ENCODE data around the gene FADS3. TPM values are rescaled to one million over a fixed set of nuclear protein-coding genes. Genes with fewer than 3 reads are reported as not detected.
A peak's percentile ranks its signal among the peaks of the same experiment; 100 is the strongest.

The FADS3 gene
- total and polyA plus RNA-seq, 9 of the 15 experiments (the other 6 are each of a cell fraction or from before 2014, with no cell fraction given), result 0.97 to 148 (median 92.7) TPM

DNA sequence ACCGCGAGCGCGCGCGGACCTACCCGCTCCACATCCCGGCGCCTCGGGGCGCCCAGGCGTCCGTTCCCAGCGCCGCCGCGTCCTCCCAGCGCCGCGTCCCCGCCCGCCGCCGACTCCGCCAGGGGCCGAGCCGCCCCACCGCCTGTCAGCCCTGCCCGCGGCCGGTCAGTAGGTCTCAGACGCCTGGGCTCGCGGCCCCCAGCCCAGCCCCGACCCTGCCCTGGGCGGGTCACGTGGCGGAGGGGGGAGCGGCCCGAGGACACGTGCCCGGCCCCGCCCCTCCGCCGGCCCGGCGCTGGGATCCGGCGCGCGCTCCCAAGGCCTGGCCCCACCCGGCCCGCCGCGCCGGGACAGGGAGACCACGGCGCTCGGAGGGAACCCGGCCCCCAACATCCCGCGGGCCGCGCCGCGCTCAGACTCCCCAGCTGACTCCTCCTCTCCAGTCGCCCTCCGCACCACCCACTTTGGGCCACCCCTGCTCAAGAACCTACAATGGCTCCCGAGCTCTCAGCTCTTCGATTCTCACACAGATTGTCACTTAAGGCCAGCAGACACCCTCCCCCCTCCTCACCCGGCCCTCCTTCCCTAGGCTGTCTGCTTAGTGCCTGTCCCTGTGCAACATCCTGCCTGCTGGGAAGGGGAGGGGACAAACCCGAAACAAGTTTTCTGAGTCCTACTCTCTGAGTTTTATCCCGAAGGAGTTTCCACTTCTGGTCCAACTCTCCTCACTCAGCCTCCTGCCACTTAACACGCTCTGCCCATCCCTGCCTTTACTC, 26.2 kb upstream of the FADS3 start, which contains the start of gene RAB3IL1 (continued):
- TF ChIP-seq, protein P1, sequence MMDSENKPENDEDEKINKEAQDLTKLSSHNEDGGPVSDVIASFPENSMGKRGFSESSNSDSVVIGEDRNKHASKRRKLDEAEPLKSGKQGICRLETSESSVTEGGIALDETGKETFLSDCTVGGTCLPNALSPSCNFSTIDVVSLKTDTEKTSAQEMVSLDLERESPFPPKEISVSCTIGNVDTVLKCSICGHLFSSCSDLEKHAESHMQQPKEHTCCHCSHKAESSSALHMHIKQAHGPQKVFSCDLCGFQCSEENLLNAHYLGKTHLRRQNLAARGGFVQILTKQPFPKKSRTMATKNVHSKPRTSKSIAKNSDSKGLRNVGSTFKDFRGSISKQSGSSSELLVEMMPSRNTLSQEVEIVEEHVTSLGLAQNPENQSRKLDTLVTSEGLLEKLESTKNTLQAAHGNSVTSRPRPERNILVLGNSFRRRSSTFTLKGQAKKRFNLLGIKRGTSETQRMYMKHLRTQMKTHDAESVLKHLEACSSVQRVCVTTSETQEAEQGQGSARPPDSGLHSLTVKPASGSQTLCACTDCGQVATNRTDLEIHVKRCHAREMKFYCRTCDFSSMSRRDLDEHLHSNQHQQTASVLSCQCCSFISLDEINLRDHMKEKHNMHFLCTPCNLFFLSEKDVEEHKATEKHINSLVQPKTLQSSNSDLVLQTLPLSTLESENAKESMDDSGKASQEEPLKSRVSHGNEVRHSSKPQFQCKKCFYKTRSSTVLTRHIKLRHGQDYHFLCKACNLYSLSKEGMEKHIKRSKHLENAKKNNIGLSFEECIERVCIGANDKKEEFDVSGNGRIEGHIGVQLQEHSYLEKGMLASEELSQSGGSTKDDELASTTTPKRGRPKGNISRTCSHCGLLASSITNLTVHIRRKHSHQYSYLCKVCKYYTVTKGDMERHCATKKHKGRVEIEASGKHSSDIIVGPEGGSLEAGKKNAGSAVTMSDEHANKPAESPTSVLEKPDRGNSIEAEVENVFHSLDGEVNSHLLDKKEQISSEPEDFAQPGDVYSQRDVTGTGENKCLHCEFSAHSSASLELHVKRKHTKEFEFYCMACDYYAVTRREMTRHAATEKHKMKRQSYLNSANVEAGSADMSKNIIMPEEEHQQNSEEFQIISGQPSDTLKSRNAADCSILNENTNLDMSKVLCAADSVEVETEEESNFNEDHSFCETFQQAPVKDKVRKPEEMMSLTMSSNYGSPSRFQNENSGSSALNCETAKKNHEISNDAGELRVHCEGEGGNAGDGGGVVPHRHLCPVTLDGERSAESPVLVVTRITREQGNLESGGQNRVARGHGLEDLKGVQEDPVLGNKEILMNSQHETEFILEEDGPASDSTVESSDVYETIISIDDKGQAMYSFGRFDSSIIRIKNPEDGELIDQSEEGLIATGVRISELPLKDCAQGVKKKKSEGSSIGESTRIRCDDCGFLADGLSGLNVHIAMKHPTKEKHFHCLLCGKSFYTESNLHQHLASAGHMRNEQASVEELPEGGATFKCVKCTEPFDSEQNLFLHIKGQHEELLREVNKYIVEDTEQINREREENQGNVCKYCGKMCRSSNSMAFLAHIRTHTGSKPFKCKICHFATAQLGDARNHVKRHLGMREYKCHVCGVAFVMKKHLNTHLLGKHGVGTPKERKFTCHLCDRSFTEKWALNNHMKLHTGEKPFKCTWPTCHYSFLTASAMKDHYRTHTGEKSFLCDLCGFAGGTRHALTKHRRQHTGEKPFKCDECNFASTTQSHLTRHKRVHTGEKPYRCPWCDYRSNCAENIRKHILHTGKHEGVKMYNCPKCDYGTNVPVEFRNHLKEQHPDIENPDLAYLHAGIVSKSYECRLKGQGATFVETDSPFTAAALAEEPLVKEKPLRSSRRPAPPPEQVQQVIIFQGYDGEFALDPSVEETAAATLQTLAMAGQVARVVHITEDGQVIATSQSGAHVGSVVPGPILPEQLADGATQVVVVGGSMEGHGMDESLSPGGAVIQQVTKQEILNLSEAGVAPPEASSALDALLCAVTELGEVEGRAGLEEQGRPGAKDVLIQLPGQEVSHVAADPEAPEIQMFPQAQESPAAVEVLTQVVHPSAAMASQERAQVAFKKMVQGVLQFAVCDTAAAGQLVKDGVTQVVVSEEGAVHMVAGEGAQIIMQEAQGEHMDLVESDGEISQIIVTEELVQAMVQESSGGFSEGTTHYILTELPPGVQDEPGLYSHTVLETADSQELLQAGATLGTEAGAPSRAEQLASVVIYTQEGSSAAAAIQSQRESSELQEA (IDR thresholded peaks at IDR 0.05; ENCODE audit: low read depth), result no peak
- TF ChIP-seq, protein P2, sequence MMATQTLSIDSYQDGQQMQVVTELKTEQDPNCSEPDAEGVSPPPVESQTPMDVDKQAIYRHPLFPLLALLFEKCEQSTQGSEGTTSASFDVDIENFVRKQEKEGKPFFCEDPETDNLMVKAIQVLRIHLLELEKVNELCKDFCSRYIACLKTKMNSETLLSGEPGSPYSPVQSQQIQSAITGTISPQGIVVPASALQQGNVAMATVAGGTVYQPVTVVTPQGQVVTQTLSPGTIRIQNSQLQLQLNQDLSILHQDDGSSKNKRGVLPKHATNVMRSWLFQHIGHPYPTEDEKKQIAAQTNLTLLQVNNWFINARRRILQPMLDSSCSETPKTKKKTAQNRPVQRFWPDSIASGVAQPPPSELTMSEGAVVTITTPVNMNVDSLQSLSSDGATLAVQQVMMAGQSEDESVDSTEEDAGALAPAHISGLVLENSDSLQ (IDR thresholded peaks at IDR 0.05), result 0 out of 2 replicates have a peak, but pooled peaks have one; percentile 19
- TF ChIP-seq TRIM24 (IDR thresholded peaks at IDR 0.05) (0 out of 4 replicates have a peak, but pooled peaks of 1 of the 2 experiments have one; percentile 24), RAD21 (CRISPR knock-in tag; conservative IDR thresholded peaks at IDR 0.05 in 1 of 2, IDR thresholded peaks at IDR 0.05 in 1 of 2) (no peak), NCOA4 (IDR thresholded peaks at IDR 0.05; ENCODE audit: partially characterized antibody) (no peak), PHTF2 (CRISPR knock-in tag; IDR thresholded peaks at IDR 0.05) (no peak), CXXC5 (CRISPR knock-in tag; IDR thresholded peaks at IDR 0.05) (peak; percentile 86), PHF20 (IDR thresholded peaks at IDR 0.05; ENCODE audit: partially characterized antibody) (peak; percentile 39), SAP30 (IDR thresholded peaks at IDR 0.05; ENCODE audit: borderline replicate concordance, insufficient read depth, low read depth, low read length, poor library complexity, severe bottlenecking) (peak; percentile 91), RB1 (IDR thresholded peaks at IDR 0.05; ENCODE audit: low read depth) (peak; percentile 62; the same call in 1 of the 2 replicates), POLR2A (conservative IDR thresholded peaks at IDR 0.05) (peak; percentile 51; the same call in 1 of the 2 replicates), L3MBTL2 (IDR thresholded peaks at IDR 0.05) (peak; percentile 84), PHF8 (IDR thresholded peaks at IDR 0.05; ENCODE audit: borderline replicate concordance, low read length) (peak; percentile 35; the same call in 1 of the 2 replicates), BHLHE40 (IDR thresholded peaks at IDR 0.05; ENCODE audit: low read length) (peak; percentile 93)
- TF ChIP-seq, protein P3, sequence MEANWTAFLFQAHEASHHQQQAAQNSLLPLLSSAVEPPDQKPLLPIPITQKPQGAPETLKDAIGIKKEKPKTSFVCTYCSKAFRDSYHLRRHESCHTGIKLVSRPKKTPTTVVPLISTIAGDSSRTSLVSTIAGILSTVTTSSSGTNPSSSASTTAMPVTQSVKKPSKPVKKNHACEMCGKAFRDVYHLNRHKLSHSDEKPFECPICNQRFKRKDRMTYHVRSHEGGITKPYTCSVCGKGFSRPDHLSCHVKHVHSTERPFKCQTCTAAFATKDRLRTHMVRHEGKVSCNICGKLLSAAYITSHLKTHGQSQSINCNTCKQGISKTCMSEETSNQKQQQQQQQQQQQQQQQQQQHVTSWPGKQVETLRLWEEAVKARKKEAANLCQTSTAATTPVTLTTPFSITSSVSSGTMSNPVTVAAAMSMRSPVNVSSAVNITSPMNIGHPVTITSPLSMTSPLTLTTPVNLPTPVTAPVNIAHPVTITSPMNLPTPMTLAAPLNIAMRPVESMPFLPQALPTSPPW (CRISPR knock-in tag; IDR thresholded peaks at IDR 0.05), result peak; percentile 86
- TF ChIP-seq, protein P4, sequence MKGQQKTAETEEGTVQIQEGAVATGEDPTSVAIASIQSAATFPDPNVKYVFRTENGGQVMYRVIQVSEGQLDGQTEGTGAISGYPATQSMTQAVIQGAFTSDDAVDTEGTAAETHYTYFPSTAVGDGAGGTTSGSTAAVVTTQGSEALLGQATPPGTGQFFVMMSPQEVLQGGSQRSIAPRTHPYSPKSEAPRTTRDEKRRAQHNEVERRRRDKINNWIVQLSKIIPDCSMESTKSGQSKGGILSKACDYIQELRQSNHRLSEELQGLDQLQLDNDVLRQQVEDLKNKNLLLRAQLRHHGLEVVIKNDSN (CRISPR knock-in tag; IDR thresholded peaks at IDR 0.05), result peak; percentile 79

Measured in K562 (cell line).